ENCODE data around the gene CD3G.

GRCh38 chr11:118380571-118380970 is 36.4 kb downstream of the CD3G start:
- TF ChIP-seq FOS (IDR thresholded peaks at IDR 0.05; ENCODE audit: low read depth, low read length) = no peak
- no peak for TF ChIP-seq SMC3 (IDR thresholded peaks at IDR 0.05; ENCODE audit: low read depth, low read length)
- TF ChIP-seq MAFK (IDR thresholded peaks at IDR 0.05; ENCODE audit: low read depth, low read length) = no peak
- TF ChIP-seq, protein P1, sequence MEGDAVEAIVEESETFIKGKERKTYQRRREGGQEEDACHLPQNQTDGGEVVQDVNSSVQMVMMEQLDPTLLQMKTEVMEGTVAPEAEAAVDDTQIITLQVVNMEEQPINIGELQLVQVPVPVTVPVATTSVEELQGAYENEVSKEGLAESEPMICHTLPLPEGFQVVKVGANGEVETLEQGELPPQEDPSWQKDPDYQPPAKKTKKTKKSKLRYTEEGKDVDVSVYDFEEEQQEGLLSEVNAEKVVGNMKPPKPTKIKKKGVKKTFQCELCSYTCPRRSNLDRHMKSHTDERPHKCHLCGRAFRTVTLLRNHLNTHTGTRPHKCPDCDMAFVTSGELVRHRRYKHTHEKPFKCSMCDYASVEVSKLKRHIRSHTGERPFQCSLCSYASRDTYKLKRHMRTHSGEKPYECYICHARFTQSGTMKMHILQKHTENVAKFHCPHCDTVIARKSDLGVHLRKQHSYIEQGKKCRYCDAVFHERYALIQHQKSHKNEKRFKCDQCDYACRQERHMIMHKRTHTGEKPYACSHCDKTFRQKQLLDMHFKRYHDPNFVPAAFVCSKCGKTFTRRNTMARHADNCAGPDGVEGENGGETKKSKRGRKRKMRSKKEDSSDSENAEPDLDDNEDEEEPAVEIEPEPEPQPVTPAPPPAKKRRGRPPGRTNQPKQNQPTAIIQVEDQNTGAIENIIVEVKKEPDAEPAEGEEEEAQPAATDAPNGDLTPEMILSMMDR (conservative IDR thresholded peaks at IDR 0.05; ENCODE audit: low read depth, low read length) = no peak
- TF ChIP-seq, protein P2, sequence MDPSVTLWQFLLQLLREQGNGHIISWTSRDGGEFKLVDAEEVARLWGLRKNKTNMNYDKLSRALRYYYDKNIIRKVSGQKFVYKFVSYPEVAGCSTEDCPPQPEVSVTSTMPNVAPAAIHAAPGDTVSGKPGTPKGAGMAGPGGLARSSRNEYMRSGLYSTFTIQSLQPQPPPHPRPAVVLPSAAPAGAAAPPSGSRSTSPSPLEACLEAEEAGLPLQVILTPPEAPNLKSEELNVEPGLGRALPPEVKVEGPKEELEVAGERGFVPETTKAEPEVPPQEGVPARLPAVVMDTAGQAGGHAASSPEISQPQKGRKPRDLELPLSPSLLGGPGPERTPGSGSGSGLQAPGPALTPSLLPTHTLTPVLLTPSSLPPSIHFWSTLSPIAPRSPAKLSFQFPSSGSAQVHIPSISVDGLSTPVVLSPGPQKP (IDR thresholded peaks at IDR 0.05; ENCODE audit: borderline replicate concordance, low read depth, low read length) = no peak
- TF ChIP-seq RFX5 (IDR thresholded peaks at IDR 0.05; ENCODE audit: low read depth, low read length) = no peak
- TF ChIP-seq, protein P3, sequence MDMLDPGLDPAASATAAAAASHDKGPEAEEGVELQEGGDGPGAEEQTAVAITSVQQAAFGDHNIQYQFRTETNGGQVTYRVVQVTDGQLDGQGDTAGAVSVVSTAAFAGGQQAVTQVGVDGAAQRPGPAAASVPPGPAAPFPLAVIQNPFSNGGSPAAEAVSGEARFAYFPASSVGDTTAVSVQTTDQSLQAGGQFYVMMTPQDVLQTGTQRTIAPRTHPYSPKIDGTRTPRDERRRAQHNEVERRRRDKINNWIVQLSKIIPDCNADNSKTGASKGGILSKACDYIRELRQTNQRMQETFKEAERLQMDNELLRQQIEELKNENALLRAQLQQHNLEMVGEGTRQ (IDR thresholded peaks at IDR 0.05; ENCODE audit: low read depth, low read length) = no peak
- TF ChIP-seq RCOR1 (IDR thresholded peaks at IDR 0.05; ENCODE audit: insufficient replicate concordance, low read length) = no peak

Data from IMR-90 (cell line).